IMR-90 (cell line): ENCODE data around the gene DTX1. TPM values are rescaled to one million over a fixed set of nuclear protein-coding genes. Genes with fewer than 3 reads are reported as not detected.

ENCODE experiments used
- ATAC-seq: fragments of 200-7000 bp; cut with Tn5 transposase; 2 replicates; pipeline ENCODE4 v1.9.1; 2020; ENCODE audit warnings: low read depth, mild to moderate bottlenecking, moderate library complexity
- BruUV-seq: library from RNA; stranded (reverse); fragments of 400-500 nt; replicated peaks from 2 replicates; lab custom pipeline; 2021; lab: Mats Ljungman, UMichigan
- CTCF ChIA-PET: fragments of 300-600 bp; formaldehyde crosslinking; extraction: SDS; loops from one replicate; lab custom pipeline; 2021; ENCODE audit warnings: antibody characterized with exemption; lab: Yijun Ruan, JAX
- POLR2A ChIA-PET: fragments of 300-600 bp; sonication (Branson Sonifier 250); formaldehyde crosslinking; loops from one replicate; lab custom pipeline; 2022; ENCODE audit warnings: antibody characterized with exemption; ENCODE audit not compliant: unreplicated experiment; lab: Charles Lee
- DNase-seq: peaks from one replicate; pipeline ENCODE4 v3.0.0; 2013
- H2AFZ ChIP-seq: replicated peaks from 2 replicates; pipeline ENCODE3; 2013; ENCODE audit warnings: low read length, mild to moderate bottlenecking; ENCODE audit not compliant: poor library complexity
- H2AK5ac ChIP-seq: 2 replicates; pipeline ENCODE4 v1.6.1; 2013; ENCODE audit warnings: low read depth, low read length, inconsistent platforms
- H2AK9ac ChIP-seq: replicated peaks from 2 replicates; pipeline ENCODE3; 2013; ENCODE audit warnings: mild to moderate bottlenecking, low read depth, low read length, moderate library complexity; ENCODE audit not compliant: poor library complexity
- H2BK120ac ChIP-seq: 2 replicates; pipeline ENCODE4 v1.6.1; 2013; ENCODE audit warnings: low read depth, low read length, inconsistent platforms
- H2BK15ac ChIP-seq: 3 replicates; pipeline ENCODE4 v1.6.1; 2013; ENCODE audit warnings: low read depth, low read length, inconsistent platforms
- H2BK20ac ChIP-seq: 2 replicates; pipeline ENCODE4 v1.6.1; 2013; ENCODE audit warnings: low read depth, mild to moderate bottlenecking, inconsistent platforms, low read length, moderate library complexity
- H2BK5ac ChIP-seq: 2 replicates; pipeline ENCODE4 v1.6.1; 2013; ENCODE audit warnings: mild to moderate bottlenecking, low read depth, low read length, inconsistent platforms; ENCODE audit not compliant: poor library complexity, severe bottlenecking
- H3K14ac ChIP-seq: replicated peaks from 2 replicates; pipeline ENCODE4 v1.6.1; 2013; ENCODE audit warnings: low read depth, low read length, inconsistent platforms
- H3K18ac ChIP-seq: 2 replicates; pipeline ENCODE4 v1.6.1; 2013; ENCODE audit warnings: low read depth, low read length, control low read depth
- H3K23ac ChIP-seq: 2 replicates; pipeline ENCODE4 v1.6.1; 2013; ENCODE audit warnings: low read depth, low read length, inconsistent platforms
- H3K27ac ChIP-seq: 2 replicates; pipeline ENCODE4 v1.5.1; 2013; ENCODE audit warnings: mild to moderate bottlenecking, control low read depth, low read length; ENCODE audit not compliant: insufficient read depth
- H3K27me3 ChIP-seq: 2 replicates; pipeline ENCODE4 v1.6.1; 2013; ENCODE audit warnings: low read length; ENCODE audit not compliant: control insufficient read depth, insufficient read depth
- H3K36me3 ChIP-seq: 2 replicates; pipeline ENCODE4 v1.6.1; 2013; ENCODE audit warnings: low read length, mixed read lengths; ENCODE audit not compliant: control insufficient read depth, insufficient read depth
- H3K4ac ChIP-seq: 2 replicates; pipeline ENCODE4 v1.6.1; 2013; ENCODE audit warnings: low read depth, low read length, inconsistent platforms
- H3K4me1 ChIP-seq: 2 replicates; pipeline ENCODE4 v1.6.1; 2013; ENCODE audit warnings: low read length, mixed read lengths; ENCODE audit not compliant: control insufficient read depth, insufficient read depth
- H3K4me2 ChIP-seq: 2 replicates; pipeline ENCODE4 v1.6.1; 2013; ENCODE audit warnings: low read depth, mild to moderate bottlenecking, control low read depth, low read length, moderate library complexity
- H3K4me3 ChIP-seq: 2 replicates; pipeline ENCODE4 v1.5.1; 2013; ENCODE audit warnings: low read depth, mild to moderate bottlenecking, control low read depth, low read length, moderate library complexity; ENCODE audit not compliant: insufficient read depth
- H3K56ac ChIP-seq: 2 replicates; pipeline ENCODE4 v1.6.1; 2013; ENCODE audit warnings: low read length, inconsistent platforms; ENCODE audit not compliant: insufficient read depth; ENCODE audit errors: extremely low read depth
- H3K79me1 ChIP-seq, 2 experiments: 2 replicates each; pipeline ENCODE4 v1.6.1; 2013; ENCODE audit warnings: low read length in 2 of 2, inconsistent platforms in 1 of 2, low read depth in 1 of 2
- H3K9ac ChIP-seq: 2 replicates; pipeline ENCODE4 v1.6.1; 2013; ENCODE audit warnings: low read depth, low read length, control low read depth
- H3K9me1 ChIP-seq: 2 replicates; pipeline ENCODE4 v1.6.1; 2013; ENCODE audit warnings: low read length, inconsistent platforms; ENCODE audit not compliant: insufficient read depth
- H3K9me3 ChIP-seq: 2 replicates; pipeline ENCODE4 v1.6.1; 2013; ENCODE audit warnings: low read length; ENCODE audit not compliant: control insufficient read depth, insufficient read depth
- H4K20me1 ChIP-seq: 2 replicates; pipeline ENCODE4 v1.6.1; 2013; ENCODE audit warnings: low read length, inconsistent platforms; ENCODE audit not compliant: insufficient read depth
- H4K5ac ChIP-seq: 2 replicates; pipeline ENCODE4 v1.6.1; 2013; ENCODE audit warnings: mild to moderate bottlenecking, low read depth, low read length, control low read depth
- H4K8ac ChIP-seq, 2 experiments: 2 replicates each; pipeline ENCODE4 v1.6.1; 2013; ENCODE audit warnings: low read depth in 2 of 2, low read length in 2 of 2, control low read depth in 1 of 2, inconsistent platforms in 1 of 2
- H4K91ac ChIP-seq: 2 replicates; pipeline ENCODE4 v1.6.1; 2013; ENCODE audit warnings: low read depth, low read length, inconsistent platforms; ENCODE audit not compliant: insufficient read depth
- BHLHE40 ChIP-seq: fragments of 150-350 bp; IDR thresholded peaks from 2 replicates; pipeline ENCODE4 v1.6.1; 2016; ENCODE audit warnings: mild to moderate bottlenecking, low read depth, low read length
- MAFK ChIP-seq: IDR thresholded peaks from 2 replicates; pipeline ENCODE4 v1.6.1; 2012; ENCODE audit warnings: low read depth, low read length, improper control_type of control experiment
- MXI1 ChIP-seq: IDR thresholded peaks from 2 replicates; pipeline ENCODE4 v1.6.1; 2012; ENCODE audit warnings: low read depth, mild to moderate bottlenecking, low read length, moderate library complexity, borderline replicate concordance
- NFE2L2 ChIP-seq: fragments of 150-350 bp; IDR thresholded peaks from 2 replicates; pipeline ENCODE4 v1.6.1; 2016; ENCODE audit warnings: low read depth, mild to moderate bottlenecking, low read length
- POLR2A ChIP-seq: IDR thresholded peaks from 2 replicates; pipeline ENCODE4 v1.6.1; 2012; ENCODE audit warnings: mild to moderate bottlenecking, low read depth, low read length
- RCOR1 ChIP-seq: IDR thresholded peaks from 2 replicates; pipeline ENCODE4 v1.6.1; 2012; ENCODE audit warnings: mild to moderate bottlenecking, low read length, improper control_type of control experiment; ENCODE audit not compliant: insufficient replicate concordance
- RFX5 ChIP-seq: IDR thresholded peaks from 2 replicates; pipeline ENCODE4 v1.8.0; 2012; ENCODE audit warnings: low read depth, mild to moderate bottlenecking, low read length, moderate library complexity
- SMC3 ChIP-seq: fragments of 150-350 bp; IDR thresholded peaks from 2 replicates; pipeline ENCODE4 v1.6.1; 2016; ENCODE audit warnings: low read depth, mild to moderate bottlenecking, antibody characterized with exemption, low read length, moderate library complexity
- WGBS, 2 experiments: methylation state at CpG; one replicate each; pipeline versions ENCODE4 v1.1.5 to v1.1.7; 2013; ENCODE audit warnings: missing lambda C conversion rate in 2 of 2; ENCODE audit not compliant: insufficient read length in 1 of 2; ENCODE audit errors: extremely low coverage in 2 of 2; 5-methylcytosine and 5-hydroxymethylcytosine counted together
- dilution Hi-C: fragments of 300-500 bp; cut with HindIII; formaldehyde crosslinking; loops from one replicate; pipeline ENCODE4 v1.14.3; 2018; ENCODE audit warnings: low sequenced_read_pairs; ENCODE audit not compliant: unreplicated experiment
- in situ Hi-C: fragments of 300-500 bp; cut with MboI; formaldehyde crosslinking; loops from 3 replicates; pipeline ENCODE4 v1.14.3; 2019; ENCODE audit warnings: low sequenced_read_pairs, inconsistent platforms, mixed read lengths
- intact Hi-C: fragments of 100-400 bp; cut with micrococcal nuclease; formaldehyde crosslinking; loops from 2 replicates; pipeline ENCODE4 v1.10.0; 2022
- polyA plus RNA-seq, 3 experiments: library from polyadenylated mRNA; depleted of rRNA; stranded (reverse); fragments of >200 nt; gene quantifications; 2 replicates each; pipeline ENCODE4 v1.2.3, GENCODE V29; 2012; ENCODE audit warnings: low replicate concordance in 1 of 3
- total RNA-seq: library from RNA; depleted of rRNA; stranded (reverse); fragments of >200 nt; gene quantifications from 2 replicates; pipeline ENCODE4 v1.2.3, GENCODE V29; 2012
- TF ChIP-seq, protein P1 (sequence below): fragments of 150-350 bp; IDR thresholded peaks from 2 replicates; pipeline ENCODE4 v1.6.1; 2016; ENCODE audit warnings: low read depth, mild to moderate bottlenecking, low read length, moderate library complexity, borderline replicate concordance
- TF ChIP-seq, protein P2 (sequence below): conservative IDR thresholded peaks from 2 replicates; pipeline ENCODE4 v1.5.1; 2012; ENCODE audit warnings: mild to moderate bottlenecking, low read depth, low read length, improper control_type of control experiment

The DTX1 gene
- total and polyA plus RNA-seq, 2 of the 4 experiments (the other 2 are of a cell fraction), result not detected

DNA sequence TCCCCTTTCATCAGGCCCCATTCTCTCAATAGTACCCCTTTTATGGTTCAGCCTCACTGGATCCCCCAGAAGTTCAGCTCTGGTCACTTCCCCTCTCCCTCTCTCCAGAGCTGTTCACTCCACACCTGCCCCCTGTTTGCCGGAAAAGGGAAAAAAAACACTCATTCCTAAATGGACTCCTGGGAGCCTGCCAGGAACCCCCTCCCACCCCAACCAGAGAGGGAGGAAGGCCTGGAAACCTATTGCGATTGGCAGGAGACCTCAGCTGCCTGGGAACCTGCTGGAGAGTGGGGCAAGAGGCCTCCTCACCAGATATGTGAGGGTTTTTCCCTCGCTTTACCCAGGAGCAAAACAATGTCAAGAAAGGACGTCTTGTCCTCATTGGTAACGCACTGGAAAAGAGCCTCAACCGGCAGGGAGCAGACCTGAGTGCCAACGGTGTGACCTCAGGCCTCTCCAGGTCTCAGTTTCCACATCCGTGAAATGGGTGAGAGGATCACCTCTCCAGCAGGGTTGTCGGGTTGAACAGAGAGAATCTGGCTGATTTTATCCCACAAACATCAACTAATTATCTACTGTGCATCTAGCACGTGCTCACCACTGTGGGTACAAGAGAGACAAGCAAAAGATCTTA, 4.6 kb downstream of the DTX1 start:
- DNase-seq, result no peak
- no peak overlapping the region for H3K14ac ChIP-seq
- no peak overlapping the region for H3K23ac ChIP-seq
- H3K18ac ChIP-seq, result no peak overlapping the region
- TF ChIP-seq, protein P1, sequence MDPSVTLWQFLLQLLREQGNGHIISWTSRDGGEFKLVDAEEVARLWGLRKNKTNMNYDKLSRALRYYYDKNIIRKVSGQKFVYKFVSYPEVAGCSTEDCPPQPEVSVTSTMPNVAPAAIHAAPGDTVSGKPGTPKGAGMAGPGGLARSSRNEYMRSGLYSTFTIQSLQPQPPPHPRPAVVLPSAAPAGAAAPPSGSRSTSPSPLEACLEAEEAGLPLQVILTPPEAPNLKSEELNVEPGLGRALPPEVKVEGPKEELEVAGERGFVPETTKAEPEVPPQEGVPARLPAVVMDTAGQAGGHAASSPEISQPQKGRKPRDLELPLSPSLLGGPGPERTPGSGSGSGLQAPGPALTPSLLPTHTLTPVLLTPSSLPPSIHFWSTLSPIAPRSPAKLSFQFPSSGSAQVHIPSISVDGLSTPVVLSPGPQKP, result no peak
- TF ChIP-seq MAFK (no peak), RCOR1 (no peak), MXI1 (no peak), NFE2L2 (no peak), POLR2A (no peak), SMC3 (no peak), RFX5 (no peak), BHLHE40 (no peak)
- TF ChIP-seq, protein P2, sequence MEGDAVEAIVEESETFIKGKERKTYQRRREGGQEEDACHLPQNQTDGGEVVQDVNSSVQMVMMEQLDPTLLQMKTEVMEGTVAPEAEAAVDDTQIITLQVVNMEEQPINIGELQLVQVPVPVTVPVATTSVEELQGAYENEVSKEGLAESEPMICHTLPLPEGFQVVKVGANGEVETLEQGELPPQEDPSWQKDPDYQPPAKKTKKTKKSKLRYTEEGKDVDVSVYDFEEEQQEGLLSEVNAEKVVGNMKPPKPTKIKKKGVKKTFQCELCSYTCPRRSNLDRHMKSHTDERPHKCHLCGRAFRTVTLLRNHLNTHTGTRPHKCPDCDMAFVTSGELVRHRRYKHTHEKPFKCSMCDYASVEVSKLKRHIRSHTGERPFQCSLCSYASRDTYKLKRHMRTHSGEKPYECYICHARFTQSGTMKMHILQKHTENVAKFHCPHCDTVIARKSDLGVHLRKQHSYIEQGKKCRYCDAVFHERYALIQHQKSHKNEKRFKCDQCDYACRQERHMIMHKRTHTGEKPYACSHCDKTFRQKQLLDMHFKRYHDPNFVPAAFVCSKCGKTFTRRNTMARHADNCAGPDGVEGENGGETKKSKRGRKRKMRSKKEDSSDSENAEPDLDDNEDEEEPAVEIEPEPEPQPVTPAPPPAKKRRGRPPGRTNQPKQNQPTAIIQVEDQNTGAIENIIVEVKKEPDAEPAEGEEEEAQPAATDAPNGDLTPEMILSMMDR, result no peak
- H3K9me1 ChIP-seq, result 0 out of 2 replicates have a peak, but pooled peaks cover 2% of the 10 kb centered on the region
- intact Hi-C loops (no loop called here), in situ Hi-C loops (no loop called here), dilution Hi-C loops (no loop called here)
- no peaks in the 10 kb centered on the region for H4K20me1 ChIP-seq
- no peak overlapping the region for H2AK9ac ChIP-seq
- H3K56ac ChIP-seq, result no peak overlapping the region
- no peak for ATAC-seq
- no peak overlapping the region for H3K4me3 ChIP-seq
- no peak overlapping the region for H2AK5ac ChIP-seq
- no peak overlapping the region for H3K27ac ChIP-seq
- BruUV-seq, result no TSS peak
- no peaks in the 10 kb centered on the region for H3K9me3 ChIP-seq
- H2BK120ac ChIP-seq, result no peak overlapping the region
- H2AFZ ChIP-seq, result no peak overlapping the region
- no peak overlapping the region for H3K4me2 ChIP-seq
- H3K36me3 ChIP-seq, result no peaks in the 10 kb centered on the region
- H2BK20ac ChIP-seq, result no peak overlapping the region
- peaks cover 30% of the 10 kb centered on the region for H3K27me3 ChIP-seq
- no peak overlapping the region for H3K4ac ChIP-seq
- H3K79me1 ChIP-seq, result no peaks in the 10 kb centered on the region
- CTCF ChIA-PET, result no interaction called here
- no peak overlapping the region for H3K9ac ChIP-seq
- no peak overlapping the region for H4K5ac ChIP-seq
- no CpG with 5 or more reads among the region's 10 CpGs for WGBS, 2 experiments
- no peaks in the 10 kb centered on the region for H3K4me1 ChIP-seq
- H4K8ac ChIP-seq, result no peak overlapping the region
- no peak overlapping the region for H2BK15ac ChIP-seq
- H4K91ac ChIP-seq, result no peak overlapping the region
- POLR2A ChIA-PET, result no interaction called here
- H2BK5ac ChIP-seq, result no peak overlapping the region
